IPS DF 19.7 (cell line): ENCODE data around the gene ANKRD44.

ENCODE experiments used
- DNase-seq: peaks from one replicate; pipeline ENCODE4 v3.0.0-alpha.2; 2013; ENCODE audit warnings: low read depth, low spot score

The ANKRD44 gene

DNA sequence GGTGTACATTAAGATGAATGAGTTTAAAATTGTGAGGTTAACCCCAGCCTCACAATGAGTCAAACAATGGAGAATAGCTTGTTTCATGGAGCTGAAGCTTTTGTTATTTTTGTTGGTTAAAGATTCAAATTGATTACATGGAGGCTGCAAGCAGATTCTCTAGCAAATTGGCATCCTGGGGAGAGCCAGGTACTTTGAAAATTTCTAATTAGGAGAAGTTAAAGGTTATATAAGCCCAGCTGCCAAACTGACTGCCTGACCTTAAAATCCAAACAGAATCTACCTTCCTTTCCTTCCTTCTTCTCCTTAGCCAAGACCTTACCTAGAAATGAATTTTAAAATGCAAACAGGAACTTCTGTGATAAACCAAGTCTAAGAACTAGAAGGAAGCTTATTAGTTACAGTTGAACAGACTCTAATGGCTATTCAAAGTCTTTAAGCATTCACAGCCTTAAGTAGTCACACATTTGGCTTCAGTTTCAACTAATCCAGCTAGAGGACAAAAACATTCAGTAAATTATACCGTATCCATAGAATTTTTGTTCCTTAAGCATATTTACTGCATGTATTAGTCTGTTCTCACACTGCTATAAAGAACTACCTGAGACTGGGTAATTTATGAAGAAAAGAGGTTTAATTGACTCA is 352.6 kb downstream of the ANKRD44 start:
- no peak for DNase-seq

DNA sequence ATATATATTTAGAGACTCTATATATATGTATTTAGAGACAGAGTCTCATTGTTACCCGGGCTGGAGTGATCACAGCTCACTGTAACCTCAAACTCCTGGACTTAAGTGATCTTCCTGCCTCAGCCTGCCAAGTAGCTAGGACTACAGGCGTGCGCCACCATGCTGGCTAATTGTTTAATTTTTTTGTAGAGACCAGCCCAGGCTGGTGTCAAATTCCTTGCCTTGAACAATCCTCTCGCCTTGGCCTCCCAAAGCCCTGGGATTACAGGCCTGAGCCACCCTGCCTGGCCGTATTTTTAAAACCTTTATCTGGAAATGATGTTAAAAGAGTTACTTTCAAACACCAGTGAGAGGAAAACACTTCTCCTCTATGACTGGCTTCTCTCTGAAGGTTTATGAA is 353.1 kb downstream of the ANKRD44 start:
- DNase-seq, result no peak

DNA sequence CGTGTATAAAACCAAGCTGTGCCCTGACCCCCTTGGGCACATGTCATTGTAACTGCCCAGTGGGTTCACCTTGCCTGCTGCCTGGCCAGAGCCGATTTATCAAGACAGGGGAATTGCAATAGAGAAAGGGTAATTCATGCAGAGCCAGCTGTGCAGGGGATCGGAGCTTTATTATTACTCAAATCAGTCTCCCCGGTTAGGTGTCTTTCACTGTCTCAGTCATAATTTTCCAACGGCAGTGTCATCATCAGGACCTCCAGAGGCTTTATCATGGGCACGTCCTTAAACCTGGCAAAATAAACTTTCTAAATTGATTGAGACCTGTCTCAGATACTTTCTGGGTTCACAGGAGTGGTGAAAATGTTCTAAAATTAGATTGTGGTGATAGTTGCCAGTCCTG is 354.5 kb downstream of the ANKRD44 start:
- DNase-seq, result no peak

GRCh38 chr2:196955036-196955435 is 355.5 kb downstream of the ANKRD44 start:
- DNase-seq, result no peak

DNA sequence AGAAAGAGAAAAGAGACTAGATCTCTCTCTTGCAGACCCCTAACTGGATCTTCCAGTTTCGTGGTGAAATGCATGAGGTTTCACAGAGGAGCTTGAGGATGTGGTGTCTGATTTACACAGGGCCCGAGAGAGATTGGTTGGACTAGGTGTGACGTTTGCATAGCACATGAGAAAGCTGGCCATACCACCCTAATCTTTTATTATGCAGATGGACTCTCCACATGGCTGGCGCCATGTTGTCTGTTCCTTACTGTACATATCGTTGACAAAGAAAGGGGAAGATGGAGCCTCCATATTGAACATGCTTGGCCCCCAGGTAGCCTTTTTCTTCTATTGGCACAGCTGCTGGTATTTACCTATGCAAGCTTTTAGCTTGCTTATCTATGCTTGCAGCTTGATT is 356.6 kb downstream of the ANKRD44 start:
- DNase-seq, result no peak

DNA sequence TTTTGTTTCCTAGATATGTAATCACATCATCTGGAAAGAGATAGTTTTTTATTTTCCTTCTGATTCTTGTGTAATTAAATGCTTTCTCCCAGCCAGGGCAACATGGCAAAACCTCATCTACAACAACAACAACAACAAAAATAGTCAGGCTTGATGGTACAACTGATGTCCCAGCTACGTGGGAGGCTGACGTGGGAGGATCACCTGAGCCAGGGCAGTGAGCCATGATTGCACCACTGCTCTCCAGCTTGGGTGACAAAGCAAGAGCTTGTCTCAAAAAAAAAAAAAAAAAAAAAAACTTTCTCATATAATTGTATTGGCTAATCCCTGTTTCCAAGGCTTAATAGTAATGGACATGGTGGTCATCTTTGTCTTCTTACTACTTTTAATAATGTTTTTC is 357.6 kb downstream of the ANKRD44 start:
- no peak for DNase-seq

DNA sequence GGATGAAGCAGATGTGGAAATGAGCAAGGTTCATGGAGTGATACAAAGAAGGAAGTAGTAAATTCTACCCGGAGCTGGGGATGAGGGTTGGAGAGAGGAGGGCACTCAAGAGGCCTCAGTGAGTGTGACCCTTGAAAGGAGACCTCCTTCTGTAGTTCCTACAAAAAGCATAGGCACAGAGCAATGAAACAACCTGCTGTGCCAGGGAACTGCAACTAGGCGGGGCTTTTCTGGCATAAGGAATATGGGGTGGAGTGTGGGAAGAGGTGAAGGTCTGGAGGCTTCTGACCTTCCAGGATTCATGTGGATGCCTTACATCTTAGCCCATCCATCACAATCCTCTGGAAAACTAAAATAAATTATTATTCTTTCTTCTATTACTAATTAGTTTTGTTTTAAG is 358.6 kb downstream of the ANKRD44 start:
- no peak for DNase-seq

DNA sequence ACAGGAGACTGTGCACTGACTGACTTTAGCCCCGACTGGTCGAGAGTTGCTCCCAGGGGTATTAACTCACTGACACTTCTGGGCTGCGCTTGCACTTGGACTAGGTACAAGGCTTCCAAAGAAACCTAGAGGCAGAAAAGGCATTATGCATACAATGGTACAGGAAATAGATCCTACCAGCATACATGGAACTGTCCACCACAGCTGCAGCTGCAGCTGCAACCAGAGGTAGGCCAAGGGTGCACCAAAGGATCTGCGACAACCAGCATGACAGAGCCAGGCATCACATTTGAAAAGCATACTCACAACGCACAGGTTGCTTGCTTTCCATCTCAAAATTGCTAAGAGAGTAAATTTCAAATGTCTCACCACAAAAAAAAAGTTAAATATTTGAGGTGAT is 361.5 kb downstream of the ANKRD44 start:
- DNase-seq, result no peak

DNA sequence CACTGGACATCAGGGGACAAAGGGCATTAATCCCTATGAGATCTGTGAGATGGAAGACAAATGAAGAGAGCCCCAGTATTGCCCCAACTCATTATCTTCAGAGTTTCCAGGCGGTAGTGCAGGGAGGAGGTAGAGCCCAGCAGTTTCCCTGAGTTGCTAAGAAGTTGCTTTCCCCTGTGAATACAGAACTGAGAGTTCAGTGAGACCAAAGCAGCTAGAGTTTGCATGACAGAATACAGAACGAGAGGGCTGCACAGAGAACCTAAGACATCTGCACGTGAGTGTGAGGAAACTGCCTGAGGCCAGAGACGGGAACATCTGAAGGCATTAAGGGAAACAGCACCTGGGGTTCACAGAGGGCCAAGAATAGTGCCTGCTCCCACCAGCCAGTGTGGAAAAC is 366.0 kb downstream of the ANKRD44 start:
- no peak for DNase-seq

DNA sequence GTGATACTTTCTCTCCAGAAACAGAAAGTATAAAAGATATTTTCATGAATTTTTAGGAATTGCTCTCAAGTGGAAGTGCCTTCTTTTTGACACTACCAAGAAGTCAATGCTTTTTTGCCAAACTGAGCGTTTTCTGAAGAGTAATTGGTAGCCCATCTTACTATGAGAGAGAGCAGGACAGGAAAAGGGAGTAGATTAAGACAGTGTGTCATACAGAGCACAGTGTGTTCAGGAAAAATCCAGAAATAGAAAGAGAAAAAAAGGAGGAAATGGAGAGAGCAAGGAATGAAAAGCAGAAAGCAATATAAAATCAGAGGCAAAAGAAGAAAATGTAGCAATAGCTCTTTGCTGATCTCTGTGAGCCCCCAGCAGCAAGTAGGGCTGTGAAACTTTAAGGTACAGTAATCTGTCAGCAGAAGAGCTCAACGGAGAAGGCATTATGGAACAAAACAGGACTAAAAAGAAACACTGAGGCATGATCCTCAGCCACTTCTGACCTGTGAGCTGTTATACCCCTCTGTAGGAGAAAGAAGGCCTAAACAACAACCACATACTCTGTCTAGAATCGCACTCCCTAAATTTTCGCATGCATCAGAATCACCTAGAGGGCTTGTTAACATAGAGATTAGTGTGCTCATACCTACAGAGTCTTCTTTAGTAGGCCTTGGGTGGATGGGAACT is 369.0 kb downstream of the ANKRD44 start:
- DNase-seq, result no peak

DNA sequence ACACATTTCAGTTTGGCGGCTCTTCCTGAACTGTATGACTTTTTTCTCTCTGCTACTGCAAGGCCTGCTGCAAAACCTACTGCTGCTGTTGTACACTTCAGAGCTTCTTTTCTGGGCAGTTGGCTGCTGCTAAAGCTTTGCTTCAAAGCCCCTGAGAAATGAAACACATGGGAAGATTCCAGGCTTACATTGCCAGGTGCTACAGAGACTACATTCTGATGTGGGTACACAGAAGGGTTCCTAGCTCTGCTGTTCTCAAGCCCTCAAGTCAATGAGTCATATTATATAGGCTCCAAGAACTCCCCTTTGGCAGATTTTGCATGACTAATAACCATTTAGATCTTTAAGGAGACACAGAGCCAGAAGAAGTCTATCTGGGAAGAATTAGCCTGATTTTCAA is 371.2 kb downstream of the ANKRD44 start:
- DNase-seq, result no peak
